Sigmoid colon (tissue), 4 donors: ENCODE measurements around the gene CFAP45.

Experiments used
- EP300 ChIP-seq, 4 donors: sonication (generic); formaldehyde crosslinking; IDR thresholded peaks; one replicate each; pipeline ENCODE4 v1.6.1; 2017; ENCODE audit warnings: antibody characterized with exemption in 4 of 4
- POLR2A ChIP-seq, 2 donors: fragments of 450-650 bp; IDR thresholded peaks; one replicate each; pipeline ENCODE4 v1.6.1; 2016; ENCODE audit warnings: antibody characterized with exemption in 2 of 2, mild to moderate bottlenecking in 2 of 2, moderate library complexity in 2 of 2
- TF ChIP-seq, protein P1 (sequence below), 4 experiments: fragments of 450-650 bp in 3 of 4; fragments of 200-600 bp in 1 of 4; IDR thresholded peaks; one replicate each; pipeline ENCODE4 v1.5.1; 2016 to 2019; ENCODE audit warnings: antibody characterized with exemption in 4 of 4, mild to moderate bottlenecking in 3 of 4, moderate library complexity in 2 of 4

DNA sequence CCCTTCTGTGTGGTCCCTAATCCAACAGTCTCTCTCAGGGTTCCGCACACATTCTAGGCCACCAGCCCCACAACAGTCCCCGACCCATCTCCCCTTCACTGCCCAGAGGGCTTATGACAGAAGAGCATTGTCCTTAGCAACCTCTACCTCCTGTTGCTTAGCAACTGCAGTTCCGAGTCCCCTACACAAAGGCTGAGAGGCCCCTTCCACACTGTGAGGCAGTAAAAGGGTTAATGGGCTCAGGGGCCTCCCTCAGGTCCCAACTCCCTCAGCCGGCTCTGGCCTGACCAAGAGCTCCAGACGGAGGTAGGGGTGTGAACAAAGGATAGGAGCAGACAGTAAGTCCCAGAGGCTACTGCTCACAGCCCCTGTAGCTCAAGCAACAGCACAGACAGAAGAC lies 41.2 kb upstream of the CFAP45 start:
- TF ChIP-seq, protein P1, sequence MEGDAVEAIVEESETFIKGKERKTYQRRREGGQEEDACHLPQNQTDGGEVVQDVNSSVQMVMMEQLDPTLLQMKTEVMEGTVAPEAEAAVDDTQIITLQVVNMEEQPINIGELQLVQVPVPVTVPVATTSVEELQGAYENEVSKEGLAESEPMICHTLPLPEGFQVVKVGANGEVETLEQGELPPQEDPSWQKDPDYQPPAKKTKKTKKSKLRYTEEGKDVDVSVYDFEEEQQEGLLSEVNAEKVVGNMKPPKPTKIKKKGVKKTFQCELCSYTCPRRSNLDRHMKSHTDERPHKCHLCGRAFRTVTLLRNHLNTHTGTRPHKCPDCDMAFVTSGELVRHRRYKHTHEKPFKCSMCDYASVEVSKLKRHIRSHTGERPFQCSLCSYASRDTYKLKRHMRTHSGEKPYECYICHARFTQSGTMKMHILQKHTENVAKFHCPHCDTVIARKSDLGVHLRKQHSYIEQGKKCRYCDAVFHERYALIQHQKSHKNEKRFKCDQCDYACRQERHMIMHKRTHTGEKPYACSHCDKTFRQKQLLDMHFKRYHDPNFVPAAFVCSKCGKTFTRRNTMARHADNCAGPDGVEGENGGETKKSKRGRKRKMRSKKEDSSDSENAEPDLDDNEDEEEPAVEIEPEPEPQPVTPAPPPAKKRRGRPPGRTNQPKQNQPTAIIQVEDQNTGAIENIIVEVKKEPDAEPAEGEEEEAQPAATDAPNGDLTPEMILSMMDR (IDR thresholded peaks at IDR 0.05) = no peak
- TF ChIP-seq POLR2A (IDR thresholded peaks at IDR 0.05) (no peak), EP300 (IDR thresholded peaks at IDR 0.05) (no peak)
